Liver (tissue), 9 donors: ENCODE data around the gene TRIM46. TPM values are rescaled to one million over a fixed set of nuclear protein-coding genes. Genes with fewer than 3 reads are reported as not detected.

Experiments used
- DNase-seq: peaks from one replicate; pipeline ENCODE4 v3.0.0-alpha.2; 2017; ENCODE audit warnings: low spot score
- H3K27ac ChIP-seq, 2 donors: one replicate each; pipeline ENCODE4 v1.7.0; 2013; ENCODE audit warnings: inconsistent platforms in 2 of 2, low read length in 2 of 2, control low read depth in 1 of 2, low read depth in 1 of 2, mild to moderate bottlenecking in 1 of 2
- H3K27me3 ChIP-seq, 4 donors: one replicate each; pipeline versions ENCODE4 v1.6.1 to v1.7.0; 2013; ENCODE audit warnings: low read length in 3 of 4, inconsistent platforms in 1 of 4, mild to moderate bottlenecking in 1 of 4, moderate library complexity in 1 of 4; ENCODE audit not compliant: control insufficient read depth in 4 of 4, insufficient read depth in 4 of 4
- H3K36me3 ChIP-seq, 4 donors: one replicate each; pipeline versions ENCODE4 v1.6.1 to v1.7.0; 2013; ENCODE audit warnings: low read length in 3 of 4, mild to moderate bottlenecking in 3 of 4, low read depth in 1 of 4, moderate library complexity in 1 of 4; ENCODE audit not compliant: control insufficient read depth in 4 of 4, insufficient read depth in 3 of 4
- H3K4me1 ChIP-seq, 4 donors: one replicate each; pipeline versions ENCODE4 v1.6.1 to v1.7.0; 2013; ENCODE audit warnings: low read length in 3 of 4, mild to moderate bottlenecking in 3 of 4, moderate library complexity in 1 of 4; ENCODE audit not compliant: control insufficient read depth in 4 of 4, insufficient read depth in 4 of 4
- H3K4me3 ChIP-seq, 3 donors: one replicate each; pipeline versions ENCODE4 v1.6.1 to v1.7.0; 2013; ENCODE audit warnings: low read length in 3 of 3, control low read depth in 1 of 3, low read depth in 1 of 3, mild to moderate bottlenecking in 1 of 3
- H3K9ac ChIP-seq, 2 donors: one replicate each; pipeline ENCODE4 v1.7.0; 2013; ENCODE audit warnings: low read length in 2 of 2, mild to moderate bottlenecking in 2 of 2, moderate library complexity in 2 of 2, control low read depth in 1 of 2, low read depth in 1 of 2
- H3K9me3 ChIP-seq, 4 donors: one replicate each; pipeline versions ENCODE4 v1.6.1 to v1.7.0; 2013; ENCODE audit warnings: low read length in 3 of 4; ENCODE audit not compliant: control insufficient read depth in 4 of 4
- EGR1 ChIP-seq, 2 donors: IDR thresholded peaks; 2 replicates each; pipeline ENCODE4 v1.6.1; 2016 to 2018; ENCODE audit warnings: antibody characterized with exemption in 2 of 2, low read depth in 2 of 2
- FOXA1 ChIP-seq: IDR thresholded peaks from 2 replicates; pipeline ENCODE4 v1.6.1; 2016; ENCODE audit warnings: antibody characterized with exemption
- FOXA2 ChIP-seq: IDR thresholded peaks from 2 replicates; pipeline ENCODE4 v1.6.1; 2016; ENCODE audit warnings: antibody characterized with exemption
- GABPA ChIP-seq, 2 donors: IDR thresholded peaks in 1 of 2; conservative IDR thresholded peaks in 1 of 2; 2 replicates each; pipeline ENCODE4 v1.6.1; 2016; ENCODE audit warnings: antibody characterized with exemption in 2 of 2, mild to moderate bottlenecking in 1 of 2, moderate library complexity in 1 of 2
- HNF4A ChIP-seq, 2 donors: conservative IDR thresholded peaks; 2 replicates each; pipeline ENCODE4 v1.6.1; 2016; ENCODE audit warnings: antibody characterized with exemption in 2 of 2, mild to moderate bottlenecking in 2 of 2
- HNF4G ChIP-seq: IDR thresholded peaks from 2 replicates; pipeline ENCODE4 v1.6.1; 2016; ENCODE audit warnings: antibody characterized with exemption
- JUND ChIP-seq, 2 donors: IDR thresholded peaks; 2 replicates each; pipeline ENCODE4 v1.6.1; 2016; ENCODE audit warnings: antibody characterized with exemption in 2 of 2
- RAD21 ChIP-seq, 2 donors: IDR thresholded peaks; 2 replicates each; pipeline ENCODE4 v1.6.1; 2016; ENCODE audit warnings: antibody characterized with exemption in 2 of 2, mild to moderate bottlenecking in 2 of 2
- RXRA ChIP-seq, 2 donors: IDR thresholded peaks; 2 replicates each; pipeline ENCODE4 v1.6.1; 2017 to 2018; ENCODE audit warnings: antibody characterized with exemption in 2 of 2, mild to moderate bottlenecking in 1 of 2
- SP1 ChIP-seq: IDR thresholded peaks from 2 replicates; pipeline ENCODE4 v1.6.1; 2018; ENCODE audit warnings: antibody characterized with exemption, mild to moderate bottlenecking
- TAF1 ChIP-seq: conservative IDR thresholded peaks from 2 replicates; pipeline ENCODE4 v1.6.1; 2016; ENCODE audit warnings: antibody characterized with exemption, mild to moderate bottlenecking
- YY1 ChIP-seq: IDR thresholded peaks from 2 replicates; pipeline ENCODE4 v1.6.1; 2016; ENCODE audit warnings: antibody characterized with exemption, mild to moderate bottlenecking
- WGBS: extraction: QIAGEN DNeasy Blood & Tissue Kit; methylation state at CpG from one replicate; pipeline ENCODE4 v1.1.7; 2013; 5-methylcytosine and 5-hydroxymethylcytosine counted together
- polyA plus RNA-seq, 2 donors: library from polyadenylated mRNA; stranded (reverse) in 1 of 2; unstranded in 1 of 2; fragments of 200-250 nt in 1 of 2; fragments of >200 nt in 1 of 2; fragmentation: Nextera tagmentation in 1 of 2; extraction: Ambion mirVana in 1 of 2; gene quantifications; one replicate each; pipeline versions ENCODE4 v1.2.1 to v1.2.3, GENCODE V29; 2013 to 2015
- total RNA-seq, 2 donors: library from RNA; depleted of rRNA; stranded (reverse); fragments of >200 nt; gene quantifications; one replicate each; pipeline ENCODE4 v1.2.3, GENCODE V29; 2014
- TF ChIP-seq, protein P1 (sequence below): IDR thresholded peaks from 2 replicates; pipeline ENCODE4 v1.6.1; 2016; ENCODE audit warnings: antibody characterized with exemption, mild to moderate bottlenecking
- TF ChIP-seq, protein P2 (sequence below): fragments of 150-350 bp; IDR thresholded peaks from 2 replicates; pipeline ENCODE4 v1.5.1; 2017; ENCODE audit warnings: improper control_type of control experiment, low read depth, low read length; ENCODE audit not compliant: missing input control
- TF ChIP-seq, protein P3 (sequence below): IDR thresholded peaks from 2 replicates; pipeline ENCODE4 v1.6.1; 2016; ENCODE audit warnings: antibody characterized with exemption
- TF ChIP-seq, protein P4 (sequence below): IDR thresholded peaks from 2 replicates; pipeline ENCODE4 v1.6.1; 2016; ENCODE audit warnings: antibody characterized with exemption
- TF ChIP-seq, protein P5 (sequence below): IDR thresholded peaks from 2 replicates; pipeline ENCODE4 v1.6.1; 2016; ENCODE audit warnings: antibody characterized with exemption
- donor health status: healthy.
- donor health status: healthy.
- donor health status: healthy.
- donor health status: healthy.
- donor health status: healthy.

Gene TRIM46
- total and polyA plus RNA-seq, 4 donors = 0.07 to 0.17 (median 0.13) TPM

DNA sequence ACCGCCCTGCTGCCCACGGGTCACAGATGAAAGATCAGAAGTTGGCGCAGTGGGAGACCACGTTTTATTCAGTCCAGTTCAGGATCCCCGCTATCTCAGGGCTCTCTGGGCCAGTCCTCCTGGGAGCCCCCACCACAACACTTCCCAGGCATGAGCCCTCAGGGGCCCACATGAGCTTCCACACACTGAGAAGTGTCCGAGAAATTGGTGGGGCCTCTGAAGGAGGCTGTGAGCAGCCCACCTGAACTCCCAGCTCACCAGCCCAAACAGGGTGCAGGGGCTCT lies 12.1 kb downstream of the TRIM46 start:
- Histone ChIP-seq H3K4me3 (no peak overlapping the region), H3K27ac (no peak overlapping the region), H3K36me3 (no peaks in the 10 kb centered on the region), H3K9ac (no peak overlapping the region), H3K27me3 (no peaks in the 10 kb centered on the region), H3K9me3 (no peaks in the 10 kb centered on the region), H3K4me1 (peaks cover 0 to 4% (median 0%) of the 10 kb centered on the region in 4 donors)
- TF ChIP-seq, protein P1, sequence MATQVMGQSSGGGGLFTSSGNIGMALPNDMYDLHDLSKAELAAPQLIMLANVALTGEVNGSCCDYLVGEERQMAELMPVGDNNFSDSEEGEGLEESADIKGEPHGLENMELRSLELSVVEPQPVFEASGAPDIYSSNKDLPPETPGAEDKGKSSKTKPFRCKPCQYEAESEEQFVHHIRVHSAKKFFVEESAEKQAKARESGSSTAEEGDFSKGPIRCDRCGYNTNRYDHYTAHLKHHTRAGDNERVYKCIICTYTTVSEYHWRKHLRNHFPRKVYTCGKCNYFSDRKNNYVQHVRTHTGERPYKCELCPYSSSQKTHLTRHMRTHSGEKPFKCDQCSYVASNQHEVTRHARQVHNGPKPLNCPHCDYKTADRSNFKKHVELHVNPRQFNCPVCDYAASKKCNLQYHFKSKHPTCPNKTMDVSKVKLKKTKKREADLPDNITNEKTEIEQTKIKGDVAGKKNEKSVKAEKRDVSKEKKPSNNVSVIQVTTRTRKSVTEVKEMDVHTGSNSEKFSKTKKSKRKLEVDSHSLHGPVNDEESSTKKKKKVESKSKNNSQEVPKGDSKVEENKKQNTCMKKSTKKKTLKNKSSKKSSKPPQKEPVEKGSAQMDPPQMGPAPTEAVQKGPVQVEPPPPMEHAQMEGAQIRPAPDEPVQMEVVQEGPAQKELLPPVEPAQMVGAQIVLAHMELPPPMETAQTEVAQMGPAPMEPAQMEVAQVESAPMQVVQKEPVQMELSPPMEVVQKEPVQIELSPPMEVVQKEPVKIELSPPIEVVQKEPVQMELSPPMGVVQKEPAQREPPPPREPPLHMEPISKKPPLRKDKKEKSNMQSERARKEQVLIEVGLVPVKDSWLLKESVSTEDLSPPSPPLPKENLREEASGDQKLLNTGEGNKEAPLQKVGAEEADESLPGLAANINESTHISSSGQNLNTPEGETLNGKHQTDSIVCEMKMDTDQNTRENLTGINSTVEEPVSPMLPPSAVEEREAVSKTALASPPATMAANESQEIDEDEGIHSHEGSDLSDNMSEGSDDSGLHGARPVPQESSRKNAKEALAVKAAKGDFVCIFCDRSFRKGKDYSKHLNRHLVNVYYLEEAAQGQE = no peak
- TF ChIP-seq GABPA (IDR thresholded peaks at IDR 0.05 in 1 of 2, conservative IDR thresholded peaks at IDR 0.05 in 1 of 2) (no peak), JUND (IDR thresholded peaks at IDR 0.05) (no peak), HNF4G (no peak), RAD21 (IDR thresholded peaks at IDR 0.05) (no peak), FOXA1 (no peak), TAF1 (no peak), SP1 (no peak), YY1 (no peak)
- TF ChIP-seq, protein P2, sequence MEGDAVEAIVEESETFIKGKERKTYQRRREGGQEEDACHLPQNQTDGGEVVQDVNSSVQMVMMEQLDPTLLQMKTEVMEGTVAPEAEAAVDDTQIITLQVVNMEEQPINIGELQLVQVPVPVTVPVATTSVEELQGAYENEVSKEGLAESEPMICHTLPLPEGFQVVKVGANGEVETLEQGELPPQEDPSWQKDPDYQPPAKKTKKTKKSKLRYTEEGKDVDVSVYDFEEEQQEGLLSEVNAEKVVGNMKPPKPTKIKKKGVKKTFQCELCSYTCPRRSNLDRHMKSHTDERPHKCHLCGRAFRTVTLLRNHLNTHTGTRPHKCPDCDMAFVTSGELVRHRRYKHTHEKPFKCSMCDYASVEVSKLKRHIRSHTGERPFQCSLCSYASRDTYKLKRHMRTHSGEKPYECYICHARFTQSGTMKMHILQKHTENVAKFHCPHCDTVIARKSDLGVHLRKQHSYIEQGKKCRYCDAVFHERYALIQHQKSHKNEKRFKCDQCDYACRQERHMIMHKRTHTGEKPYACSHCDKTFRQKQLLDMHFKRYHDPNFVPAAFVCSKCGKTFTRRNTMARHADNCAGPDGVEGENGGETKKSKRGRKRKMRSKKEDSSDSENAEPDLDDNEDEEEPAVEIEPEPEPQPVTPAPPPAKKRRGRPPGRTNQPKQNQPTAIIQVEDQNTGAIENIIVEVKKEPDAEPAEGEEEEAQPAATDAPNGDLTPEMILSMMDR = no peak
- TF ChIP-seq, protein P3, sequence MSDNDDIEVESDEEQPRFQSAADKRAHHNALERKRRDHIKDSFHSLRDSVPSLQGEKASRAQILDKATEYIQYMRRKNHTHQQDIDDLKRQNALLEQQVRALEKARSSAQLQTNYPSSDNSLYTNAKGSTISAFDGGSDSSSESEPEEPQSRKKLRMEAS = no peak
- 72% methylated on average over 6 of the region's 6 CpGs for WGBS
- no peak for DNase-seq

DNA sequence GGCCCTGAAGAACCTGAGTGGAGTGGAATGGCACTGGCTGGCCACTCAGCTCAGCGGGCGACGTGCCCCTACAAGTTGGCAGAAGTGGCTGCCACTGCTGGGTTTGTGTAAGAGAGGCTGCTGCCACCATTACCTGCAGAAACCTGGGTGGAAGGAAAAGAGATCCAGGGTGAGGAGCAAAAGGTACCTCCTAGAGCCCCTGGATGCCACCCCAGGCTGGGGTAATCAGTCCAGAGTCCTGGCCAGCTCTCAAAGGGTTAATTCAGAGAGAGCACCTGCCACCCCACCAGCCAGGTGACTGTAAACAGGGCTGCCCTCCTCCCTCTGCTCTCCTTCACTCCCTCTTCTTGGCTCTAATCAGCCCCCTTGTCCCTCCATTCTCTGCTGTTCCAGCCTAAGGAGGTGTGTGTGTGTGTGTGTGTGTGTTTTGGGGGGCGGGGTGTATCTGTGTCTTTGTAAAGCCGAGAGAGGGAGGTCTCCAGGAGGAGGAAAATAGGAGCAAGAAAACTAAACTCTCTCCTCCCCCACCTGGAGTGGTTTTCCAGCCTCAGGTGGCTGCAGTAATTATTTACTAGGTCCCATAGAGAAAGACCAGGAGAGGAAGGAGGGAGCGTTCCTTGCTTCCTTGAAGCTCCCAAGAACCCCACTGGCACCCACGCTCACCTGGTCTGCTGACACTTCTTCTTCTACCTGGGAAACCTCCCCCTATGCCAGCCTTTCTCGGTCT lies 12.6 kb downstream of the TRIM46 start:
- Histone ChIP-seq H3K9me3 (no peaks in the 10 kb centered on the region), H3K4me3 (no peak overlapping the region), H3K9ac (no peak overlapping the region)
- TF ChIP-seq, protein P2 = no peak
- TF ChIP-seq RAD21 (IDR thresholded peaks at IDR 0.05) = no peak
- no peak for TF ChIP-seq HNF4A (conservative IDR thresholded peaks at IDR 0.05)
- no peak for TF ChIP-seq YY1
- TF ChIP-seq JUND (IDR thresholded peaks at IDR 0.05) = no peak
- TF ChIP-seq, protein P1 = no peak
- TF ChIP-seq, protein P4, sequence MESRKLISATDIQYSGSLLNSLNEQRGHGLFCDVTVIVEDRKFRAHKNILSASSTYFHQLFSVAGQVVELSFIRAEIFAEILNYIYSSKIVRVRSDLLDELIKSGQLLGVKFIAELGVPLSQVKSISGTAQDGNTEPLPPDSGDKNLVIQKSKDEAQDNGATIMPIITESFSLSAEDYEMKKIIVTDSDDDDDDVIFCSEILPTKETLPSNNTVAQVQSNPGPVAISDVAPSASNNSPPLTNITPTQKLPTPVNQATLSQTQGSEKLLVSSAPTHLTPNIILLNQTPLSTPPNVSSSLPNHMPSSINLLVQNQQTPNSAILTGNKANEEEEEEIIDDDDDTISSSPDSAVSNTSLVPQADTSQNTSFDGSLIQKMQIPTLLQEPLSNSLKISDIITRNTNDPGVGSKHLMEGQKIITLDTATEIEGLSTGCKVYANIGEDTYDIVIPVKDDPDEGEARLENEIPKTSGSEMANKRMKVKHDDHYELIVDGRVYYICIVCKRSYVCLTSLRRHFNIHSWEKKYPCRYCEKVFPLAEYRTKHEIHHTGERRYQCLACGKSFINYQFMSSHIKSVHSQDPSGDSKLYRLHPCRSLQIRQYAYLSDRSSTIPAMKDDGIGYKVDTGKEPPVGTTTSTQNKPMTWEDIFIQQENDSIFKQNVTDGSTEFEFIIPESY = no peak
- TF ChIP-seq, protein P3 = no peak
- no peak for TF ChIP-seq TAF1
- no peak for TF ChIP-seq FOXA2
- TF ChIP-seq RXRA (IDR thresholded peaks at IDR 0.05) = no peak
- TF ChIP-seq, protein P5, sequence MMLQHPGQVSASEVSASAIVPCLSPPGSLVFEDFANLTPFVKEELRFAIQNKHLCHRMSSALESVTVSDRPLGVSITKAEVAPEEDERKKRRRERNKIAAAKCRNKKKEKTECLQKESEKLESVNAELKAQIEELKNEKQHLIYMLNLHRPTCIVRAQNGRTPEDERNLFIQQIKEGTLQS = no peak
- TF ChIP-seq EGR1 (IDR thresholded peaks at IDR 0.05; ENCODE audit: low read depth in 2 of 2) = no peak
- no peak for TF ChIP-seq HNF4G

More for the DNA sequence above, 12.6 kb downstream of the TRIM46 start:
- H3K27ac ChIP-seq = no peak overlapping the region
- 65% methylated on average over 8 of the region's 8 CpGs for WGBS
- no peaks in the 10 kb centered on the region for H3K36me3 ChIP-seq
- DNase-seq = no peak
- peaks cover 0 to 4% (median 0%) of the 10 kb centered on the region in 4 donors for H3K4me1 ChIP-seq
- no peaks in the 10 kb centered on the region for H3K27me3 ChIP-seq
